H9 (cell line): ENCODE measurements around the gene SIGMAR1. TPM values are rescaled to one million over a fixed set of nuclear protein-coding genes. Genes with fewer than 3 reads are reported as not detected.

ENCODE experiments used
- DNase-seq: peaks from one replicate; pipeline ENCODE4 v3.0.0-alpha.2; 2017
- H2AFZ ChIP-seq: one replicate; pipeline ENCODE4 v1.6.1; 2013; ENCODE audit warnings: mild to moderate bottlenecking, low read length, control low read depth, moderate library complexity
- H2AK5ac ChIP-seq: 2 replicates; pipeline ENCODE4 v1.6.1; 2013; ENCODE audit warnings: low read length, control low read depth, mixed read lengths; ENCODE audit not compliant: insufficient read length
- H2BK120ac ChIP-seq: one replicate; pipeline ENCODE4 v1.6.1; 2013; ENCODE audit warnings: low read depth, mild to moderate bottlenecking, low read length, control low read depth, inconsistent platforms; ENCODE audit not compliant: poor library complexity, severe bottlenecking
- H2BK12ac ChIP-seq: 2 replicates; pipeline ENCODE4 v1.6.1; 2013; ENCODE audit warnings: low read length, control low read depth, mixed read lengths, low read depth; ENCODE audit not compliant: insufficient read length
- H2BK15ac ChIP-seq: 2 replicates; pipeline ENCODE4 v1.6.1; 2013; ENCODE audit warnings: low read depth, low read length, control low read depth
- H2BK20ac ChIP-seq: one replicate; pipeline ENCODE4 v1.6.1; 2013; ENCODE audit warnings: low read depth, mild to moderate bottlenecking, low read length, control low read depth, inconsistent platforms; ENCODE audit not compliant: poor library complexity, severe bottlenecking
- H2BK5ac ChIP-seq: 2 replicates; pipeline ENCODE4 v1.6.1; 2013; ENCODE audit warnings: low read length, control low read depth, mixed read lengths; ENCODE audit not compliant: insufficient read length
- H3K14ac ChIP-seq: 2 replicates; pipeline ENCODE4 v1.6.1; 2013; ENCODE audit warnings: low read length, control low read depth; ENCODE audit not compliant: insufficient read depth
- H3K18ac ChIP-seq: 2 replicates; pipeline ENCODE4 v1.6.1; 2013; ENCODE audit warnings: low read depth, mild to moderate bottlenecking, mixed read lengths, low read length, control low read depth; ENCODE audit not compliant: insufficient read length
- H3K23ac ChIP-seq: 2 replicates; pipeline ENCODE4 v1.6.1; 2013; ENCODE audit warnings: low read length, control low read depth, mixed read lengths, low read depth; ENCODE audit not compliant: insufficient read length
- H3K23me2 ChIP-seq: 2 replicates; pipeline ENCODE4 v1.6.1; 2013; ENCODE audit warnings: low read depth, mild to moderate bottlenecking, mixed read lengths, low read length, control low read depth; ENCODE audit not compliant: insufficient read length, poor library complexity, severe bottlenecking
- H3K27ac ChIP-seq: 2 replicates; pipeline ENCODE4 v1.5.1; 2013; ENCODE audit warnings: low read length, control low read depth, mixed read lengths, low read depth; ENCODE audit not compliant: insufficient read length
- H3K27me3 ChIP-seq: 2 replicates; pipeline ENCODE4 v1.6.1; 2013; ENCODE audit warnings: low read length, control low read depth, inconsistent platforms; ENCODE audit not compliant: insufficient read depth
- H3K4ac ChIP-seq: 2 replicates; pipeline ENCODE4 v1.6.1; 2013; ENCODE audit warnings: low read depth, mild to moderate bottlenecking, control low read depth, inconsistent platforms, low read length, moderate library complexity
- H3K4me1 ChIP-seq: 2 replicates; pipeline ENCODE4 v1.6.1; 2013; ENCODE audit warnings: low read length, control low read depth, inconsistent platforms; ENCODE audit not compliant: insufficient read depth
- H3K4me2 ChIP-seq: 2 replicates; pipeline ENCODE4 v1.6.1; 2013; ENCODE audit warnings: low read length, control low read depth, mixed read lengths; ENCODE audit not compliant: insufficient read length, insufficient read depth
- H3K56ac ChIP-seq: 2 replicates; pipeline ENCODE4 v1.6.1; 2013; ENCODE audit warnings: low read depth, mild to moderate bottlenecking, mixed read lengths, low read length, control low read depth; ENCODE audit not compliant: insufficient read length
- H3K79me1 ChIP-seq: 2 replicates; pipeline ENCODE4 v1.6.1; 2013; ENCODE audit warnings: low read depth, mild to moderate bottlenecking, moderate library complexity, low read length, control low read depth, inconsistent platforms; ENCODE audit not compliant: insufficient read depth, poor library complexity, severe bottlenecking
- H3K79me2 ChIP-seq: 2 replicates; pipeline ENCODE4 v1.6.1; 2013; ENCODE audit warnings: low read length, control low read depth, inconsistent platforms; ENCODE audit not compliant: insufficient read depth
- H3K9ac ChIP-seq: 2 replicates; pipeline ENCODE4 v1.6.1; 2013; ENCODE audit warnings: low read length, control low read depth, mixed read lengths; ENCODE audit not compliant: insufficient read length; ENCODE audit errors: extremely low read depth
- H3K9me3 ChIP-seq: one replicate; pipeline ENCODE4 v1.6.1; 2013; ENCODE audit warnings: low read depth, low read length, inconsistent platforms; ENCODE audit not compliant: control insufficient read depth
- H3T11ph ChIP-seq: one replicate; pipeline ENCODE4 v1.6.1; 2013; ENCODE audit warnings: mild to moderate bottlenecking, low read length, control low read depth, inconsistent platforms
- H4K20me1 ChIP-seq: one replicate; pipeline ENCODE4 v1.6.1; 2013; ENCODE audit not compliant: control insufficient read depth, insufficient read length, insufficient read depth
- H4K5ac ChIP-seq: 2 replicates; pipeline ENCODE4 v1.6.1; 2013; ENCODE audit warnings: low read depth, mild to moderate bottlenecking, mixed read lengths, low read length, control low read depth; ENCODE audit not compliant: insufficient read length
- H4K8ac ChIP-seq: replicated peaks from 2 replicates; pipeline ENCODE4 v1.6.1; 2013; ENCODE audit warnings: low read length, control low read depth, mixed read lengths, low read depth; ENCODE audit not compliant: insufficient read length
- H4K91ac ChIP-seq: 2 replicates; pipeline ENCODE4 v1.6.1; 2013; ENCODE audit warnings: low read depth, mild to moderate bottlenecking, moderate library complexity, mixed read lengths, low read length, control low read depth; ENCODE audit not compliant: insufficient read length
- H3K27ac Mint-ChIP-seq, 3 experiments: 2 replicates in 2 of 3; 3 replicates in 1 of 3; pipeline ENCODE4 v1.8.0; 2020 to 2021; ENCODE audit warnings: mixed read lengths in 3 of 3, mild to moderate bottlenecking in 1 of 3, moderate library complexity in 1 of 3
- H3K27me3 Mint-ChIP-seq: 2 replicates; pipeline ENCODE4 v1.8.0; 2021; ENCODE audit warnings: low read depth, mild to moderate bottlenecking, moderate library complexity, mixed read lengths
- H3K36me3 Mint-ChIP-seq, 3 experiments: 2 replicates in 2 of 3; 3 replicates in 1 of 3; pipeline ENCODE4 v1.8.0; 2020 to 2021; ENCODE audit warnings: low read depth in 3 of 3, mixed read lengths in 3 of 3; ENCODE audit not compliant: insufficient read depth in 1 of 3
- H3K4me1 Mint-ChIP-seq, 2 experiments: 2 replicates each; pipeline ENCODE4 v1.8.0; 2020; ENCODE audit warnings: mixed read lengths in 2 of 2
- H3K4me3 Mint-ChIP-seq, 2 experiments: 2 replicates in 1 of 2; 3 replicates in 1 of 2; pipeline ENCODE4 v1.8.0; 2020 to 2021; ENCODE audit warnings: mild to moderate bottlenecking in 2 of 2, mixed read lengths in 2 of 2, moderate library complexity in 1 of 2
- H3K9me3 Mint-ChIP-seq, 2 experiments: 2 replicates in 1 of 2; 3 replicates in 1 of 2; pipeline ENCODE4 v1.8.0; 2020; ENCODE audit warnings: mild to moderate bottlenecking in 2 of 2, mixed read lengths in 2 of 2, moderate library complexity in 1 of 2
- total RNA-seq: library from RNA; stranded (reverse); gene quantifications from 2 replicates; pipeline ENCODE4 v1.2.1, GENCODE V29; 2021
- TF ChIP-seq, protein P1 (sequence below): fragments of 200-600 bp; sonication (generic); conservative IDR thresholded peaks from 3 replicates; pipeline ENCODE4 v1.8.0; 2021; ENCODE audit warnings: antibody characterized with exemption, mild to moderate bottlenecking

Gene SIGMAR1
- total RNA-seq, 1 experiment from 2014 or later: 68.3 TPM

DNA sequence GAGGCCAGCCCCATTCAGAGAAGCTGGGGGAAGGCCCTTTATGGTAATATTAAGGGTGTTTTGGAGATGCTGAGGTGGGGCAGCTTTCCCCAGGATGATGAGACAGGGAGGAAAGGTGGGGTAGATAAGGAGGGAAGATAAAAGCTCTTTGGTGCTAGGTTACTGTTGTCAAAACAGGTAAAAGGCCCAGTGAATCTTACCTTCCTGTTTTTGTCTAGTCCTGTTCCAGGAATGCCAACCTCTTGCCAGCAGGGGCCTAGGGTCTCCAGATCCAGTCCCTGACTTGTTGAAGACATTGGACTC lies 25.7 kb upstream of the SIGMAR1 start:
- H3K23me2 ChIP-seq: peaks cover 13% of the 10 kb centered on the region
- no peak overlapping the region for H2AK5ac ChIP-seq
- H2BK15ac ChIP-seq: no peak overlapping the region
- H3K9ac ChIP-seq: no peak overlapping the region
- H3K56ac ChIP-seq: no peak overlapping the region
- no peak overlapping the region for H4K5ac ChIP-seq
- no peak overlapping the region for H4K8ac ChIP-seq
- no peak overlapping the region for H4K91ac ChIP-seq
- no peak for DNase-seq
- no peaks in the 10 kb centered on the region for H3K79me2 ChIP-seq
- H3K18ac ChIP-seq: no peak overlapping the region
- no peak overlapping the region for H3K27ac ChIP-seq
- H3K27me3 ChIP-seq: no peaks in the 10 kb centered on the region
- H3K23ac ChIP-seq: no peak overlapping the region
- no peak overlapping the region for H2BK120ac ChIP-seq
- no peak overlapping the region for H2AFZ ChIP-seq
- no peaks in the 10 kb centered on the region for H4K20me1 ChIP-seq
- Mint-ChIP-seq H3K4me3 (no peak overlapping the region), H3K27me3 (peaks cover 1% of the 10 kb centered on the region; the same call in 1 of the 2 replicates), H3K36me3 (peaks cover 6 to 9% (median 8%) of the 10 kb centered on the region in 3 experiments; a peak in 6 of 7 replicates), H3K27ac (no peak overlapping the region; a peak in 2 of 7 replicates), H3K9me3 (no peaks in the 10 kb centered on the region), H3K4me1 (peaks cover 7 to 8% of the 10 kb centered on the region in 2 experiments)
- H2BK12ac ChIP-seq: no peak overlapping the region
- no peak overlapping the region for H3K14ac ChIP-seq
- no peak overlapping the region for H2BK20ac ChIP-seq
- TF ChIP-seq, protein P1, sequence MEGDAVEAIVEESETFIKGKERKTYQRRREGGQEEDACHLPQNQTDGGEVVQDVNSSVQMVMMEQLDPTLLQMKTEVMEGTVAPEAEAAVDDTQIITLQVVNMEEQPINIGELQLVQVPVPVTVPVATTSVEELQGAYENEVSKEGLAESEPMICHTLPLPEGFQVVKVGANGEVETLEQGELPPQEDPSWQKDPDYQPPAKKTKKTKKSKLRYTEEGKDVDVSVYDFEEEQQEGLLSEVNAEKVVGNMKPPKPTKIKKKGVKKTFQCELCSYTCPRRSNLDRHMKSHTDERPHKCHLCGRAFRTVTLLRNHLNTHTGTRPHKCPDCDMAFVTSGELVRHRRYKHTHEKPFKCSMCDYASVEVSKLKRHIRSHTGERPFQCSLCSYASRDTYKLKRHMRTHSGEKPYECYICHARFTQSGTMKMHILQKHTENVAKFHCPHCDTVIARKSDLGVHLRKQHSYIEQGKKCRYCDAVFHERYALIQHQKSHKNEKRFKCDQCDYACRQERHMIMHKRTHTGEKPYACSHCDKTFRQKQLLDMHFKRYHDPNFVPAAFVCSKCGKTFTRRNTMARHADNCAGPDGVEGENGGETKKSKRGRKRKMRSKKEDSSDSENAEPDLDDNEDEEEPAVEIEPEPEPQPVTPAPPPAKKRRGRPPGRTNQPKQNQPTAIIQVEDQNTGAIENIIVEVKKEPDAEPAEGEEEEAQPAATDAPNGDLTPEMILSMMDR: no peak
- no peak overlapping the region for H3K4me2 ChIP-seq
- H3K9me3 ChIP-seq: no peaks in the 10 kb centered on the region
- H3K4me1 ChIP-seq: no peaks in the 10 kb centered on the region
- no peak overlapping the region for H2BK5ac ChIP-seq
- no peaks in the 10 kb centered on the region for H3K79me1 ChIP-seq
- no peak overlapping the region for H3K4ac ChIP-seq
- H3T11ph ChIP-seq: no peak overlapping the region
